CD4-positive, alpha-beta T cell treated with Interleukin-4 for 1 hour (primary cell): ENCODE data around the gene GLS.
"Not testable (repeated sequence)": the region's sequence is repeated elsewhere in the genome, so short reads cannot be mapped to it uniquely, and the experiment has no call there.

Source experiments
- DNase-seq, 2 donors: peaks; one replicate each; pipeline ENCODE4 v3.0.0-alpha.2; 2020 to 2022

GLS gene

GRCh38 chr2:190973726-190974628 lies 93.4 kb downstream of the GLS start:
- no peak for DNase-seq

GRCh38 chr2:190974629-190975361 lies 94.2 kb downstream of the GLS start:
- no peak for DNase-seq

- DNase-seq: no peak
Measured at GRCh38 chr2:190976521-190976920, 95.9 kb downstream of the GLS start.

GRCh38 chr2:190977505-190977904 lies 96.9 kb downstream of the GLS start:
- DNase-seq: no peak

- DNase-seq: no peak
Measured at GRCh38 chr2:190978389-190979053, 97.9 kb downstream of the GLS start.

- no peak for DNase-seq
Measured at GRCh38 chr2:190979906-190980629, 99.4 kb downstream of the GLS start.

- DNase-seq: no peak
Measured at GRCh38 chr2:190980630-190981209, 100.1 kb downstream of the GLS start.

- no peak for DNase-seq
Measured at GRCh38 chr2:190981333-190981732, 100.7 kb downstream of the GLS start.

- DNase-seq: no peak
Measured at GRCh38 chr2:190981733-190982132, 101.1 kb downstream of the GLS start.

GRCh38 chr2:190982262-190983034 lies 101.8 kb downstream of the GLS start:
- DNase-seq: no peak

- no peak for DNase-seq
Measured at GRCh38 chr2:190984595-190984994, 104.0 kb downstream of the GLS start.

- DNase-seq: no peak
Measured at GRCh38 chr2:190986221-190986953, 105.8 kb downstream of the GLS start.

- no peak for DNase-seq
Measured at GRCh38 chr2:190987116-190987515, 106.5 kb downstream of the GLS start.

GRCh38 chr2:190987938-190988337 lies 107.3 kb downstream of the GLS start:
- DNase-seq: no peak

GRCh38 chr2:190988910-190989309 lies 108.3 kb downstream of the GLS start:
- no peak for DNase-seq

- no peak for DNase-seq
Measured at GRCh38 chr2:190990132-190990531, 109.5 kb downstream of the GLS start.

- DNase-seq: no peak
Measured at GRCh38 chr2:190993292-190993643, 112.6 kb downstream of the GLS start.

GRCh38 chr2:190994148-190994547 lies 113.5 kb downstream of the GLS start:
- no peak for DNase-seq

- DNase-seq: not testable (repeated sequence)
Measured at GRCh38 chr2:190995315-190995714, 114.7 kb downstream of the GLS start.

GRCh38 chr2:190996338-190996946 lies 115.8 kb downstream of the GLS start:
- DNase-seq: peak; percentile 45 to 56

GRCh38 chr2:190996947-190997346 lies 116.3 kb downstream of the GLS start:
- DNase-seq: no peak
